ENCODE results near the gene LRRC8A. TPM values are rescaled to one million over a fixed set of nuclear protein-coding genes. Genes with fewer than 3 reads are reported as not detected.
"Not testable (repeated sequence)": the region's sequence is repeated elsewhere in the genome, so short reads cannot be mapped to it uniquely, and the experiment has no call there.

The LRRC8A gene
- total RNA-seq, 2 donors from 2014 or later: 16.3 to 20.9 TPM

DNA sequence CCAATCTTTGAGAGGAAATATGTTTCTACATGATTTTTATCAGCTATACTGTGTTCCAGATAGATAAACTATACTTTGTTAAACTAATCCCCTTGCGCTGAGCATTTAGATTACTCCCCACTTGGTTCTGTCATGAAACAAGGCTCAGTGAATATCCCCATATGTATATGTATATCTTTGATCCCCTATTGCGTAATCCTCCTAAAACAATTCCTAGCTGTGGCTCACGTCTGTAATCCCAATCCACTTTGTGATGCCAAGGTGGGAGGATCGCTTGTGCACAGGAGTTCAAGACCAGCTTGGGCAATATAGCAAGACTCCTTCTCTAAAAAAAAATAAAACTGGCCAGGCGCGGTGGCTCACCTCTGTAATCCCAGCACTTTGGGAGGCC lies 41.6 kb downstream of the LRRC8A start:
- Mint-ChIP-seq H3K36me3 (no peaks in the 10 kb centered on the region), H3K9me3 (no peaks in the 10 kb centered on the region), H3K27ac (no peak overlapping the region)
- DNase-seq (ENCODE audit: low spot score in 2 of 2): no peak
- ATAC-seq: no peak

DNA sequence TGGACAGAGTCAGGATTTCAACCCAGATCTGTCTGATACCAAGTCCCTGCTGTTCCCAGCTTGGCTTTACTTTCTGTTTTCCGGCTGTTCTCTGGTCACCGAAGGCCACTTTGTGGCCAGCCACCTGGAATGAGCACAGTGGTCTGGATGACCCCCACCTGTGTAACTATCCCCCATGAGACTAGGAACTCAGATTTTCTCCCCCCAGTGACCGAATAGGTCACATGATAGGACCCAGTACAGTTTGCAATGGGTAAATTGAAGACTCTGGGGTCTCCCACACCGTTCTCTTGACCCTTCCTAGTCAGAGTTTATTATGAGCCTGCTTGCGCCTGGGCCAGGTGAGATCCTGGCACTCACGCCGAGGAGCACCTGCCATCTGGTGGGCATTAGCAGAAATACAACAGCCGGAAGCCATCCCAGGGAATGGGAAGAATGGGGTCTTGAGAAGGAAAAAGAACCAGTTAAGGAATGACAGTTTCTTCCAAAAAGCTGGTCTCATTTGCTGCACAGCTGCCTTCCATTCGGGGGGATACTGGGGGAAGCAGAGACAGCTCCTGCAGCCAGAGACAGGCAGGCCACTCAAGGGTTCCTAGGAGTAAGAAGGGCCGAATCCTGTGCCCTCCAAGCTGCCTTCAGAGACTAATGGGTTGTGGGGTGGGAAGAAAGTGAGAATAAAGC lies 45.9 kb downstream of the LRRC8A start:
- DNase-seq (ENCODE audit: low spot score in 2 of 2) (peak; percentile 60 to 67), ATAC-seq (peak; percentile 77 to 94)
- Mint-ChIP-seq H3K36me3 (no peaks in the 10 kb centered on the region), H3K9me3 (no peaks in the 10 kb centered on the region), H3K27ac (no peak overlapping the region)

DNA sequence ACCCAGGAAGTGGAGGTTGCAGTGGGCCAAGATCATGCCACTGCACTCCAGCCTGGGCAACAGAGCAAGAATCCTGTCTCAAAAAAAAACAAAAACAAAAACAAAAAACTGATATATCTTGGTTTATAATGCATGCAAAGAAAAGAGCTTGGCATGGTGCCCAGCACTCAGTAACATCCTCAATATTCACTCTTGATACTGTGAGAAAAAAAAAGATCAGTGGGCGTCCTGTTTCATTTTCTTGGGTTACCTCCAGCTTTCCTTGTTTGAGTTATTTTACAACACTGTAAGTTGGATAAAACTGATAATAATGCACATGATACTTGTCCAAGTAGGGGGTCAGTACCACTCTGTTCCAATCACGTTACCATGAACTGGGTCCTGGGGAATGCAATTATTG lies 46.7 kb downstream of the LRRC8A start:
- H3K27ac Mint-ChIP-seq: no peak overlapping the region
- H3K9me3 Mint-ChIP-seq: no peaks in the 10 kb centered on the region
- DNase-seq (ENCODE audit: low spot score in 2 of 2) (no peak), ATAC-seq (no peak)
- H3K36me3 Mint-ChIP-seq: no peaks in the 10 kb centered on the region

DNA sequence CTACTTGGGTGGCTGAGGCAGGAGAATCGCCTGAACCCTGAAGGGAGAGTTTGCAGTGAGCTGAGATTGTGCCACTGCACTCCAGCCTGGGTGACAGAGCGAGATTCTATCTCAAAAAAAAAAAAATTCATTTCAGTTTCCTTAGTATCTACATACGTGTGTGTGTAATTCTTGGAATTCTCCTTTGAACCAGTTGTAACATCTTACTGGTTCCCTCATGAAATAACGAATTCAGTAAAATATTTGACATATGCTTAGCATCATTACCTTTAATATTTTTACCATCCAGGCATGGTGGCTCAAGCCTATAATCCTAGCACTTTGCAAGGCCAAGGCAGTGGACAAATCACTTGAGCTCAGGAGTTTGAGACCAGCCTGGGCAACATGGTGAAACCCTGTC lies 47.6 kb downstream of the LRRC8A start:
- H3K9me3 Mint-ChIP-seq: no peaks in the 10 kb centered on the region
- no peak for DNase-seq (ENCODE audit: low spot score in 2 of 2)
- no peaks in the 10 kb centered on the region for H3K36me3 Mint-ChIP-seq
- no peak for ATAC-seq
- no peak overlapping the region for H3K27ac Mint-ChIP-seq

DNA sequence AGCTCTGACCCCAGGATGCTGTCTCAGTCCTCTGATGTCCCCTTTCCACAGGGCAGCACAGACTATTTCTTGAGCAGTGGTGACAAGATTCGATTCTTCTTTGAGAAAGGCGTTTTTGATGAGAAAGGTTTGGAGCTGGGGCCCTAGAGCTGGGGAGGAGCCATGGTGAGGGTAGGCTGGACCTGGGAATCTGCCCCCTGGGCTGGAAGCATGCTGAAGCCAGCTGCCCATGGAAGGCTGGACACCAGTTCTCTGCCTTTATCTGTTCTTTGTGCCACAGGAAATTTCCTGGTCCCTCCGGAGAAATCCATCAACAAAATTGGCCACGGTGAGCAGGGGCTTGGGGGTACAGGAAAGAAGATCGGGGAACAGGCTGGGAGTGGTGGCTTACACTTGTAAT lies 51.8 kb downstream of the LRRC8A start:
- Mint-ChIP-seq H3K9me3 (no peaks in the 10 kb centered on the region), H3K36me3 (no peaks in the 10 kb centered on the region), H3K27ac (no peak overlapping the region)
- ATAC-seq (no peak), DNase-seq (ENCODE audit: low spot score in 2 of 2) (no peak)

DNA sequence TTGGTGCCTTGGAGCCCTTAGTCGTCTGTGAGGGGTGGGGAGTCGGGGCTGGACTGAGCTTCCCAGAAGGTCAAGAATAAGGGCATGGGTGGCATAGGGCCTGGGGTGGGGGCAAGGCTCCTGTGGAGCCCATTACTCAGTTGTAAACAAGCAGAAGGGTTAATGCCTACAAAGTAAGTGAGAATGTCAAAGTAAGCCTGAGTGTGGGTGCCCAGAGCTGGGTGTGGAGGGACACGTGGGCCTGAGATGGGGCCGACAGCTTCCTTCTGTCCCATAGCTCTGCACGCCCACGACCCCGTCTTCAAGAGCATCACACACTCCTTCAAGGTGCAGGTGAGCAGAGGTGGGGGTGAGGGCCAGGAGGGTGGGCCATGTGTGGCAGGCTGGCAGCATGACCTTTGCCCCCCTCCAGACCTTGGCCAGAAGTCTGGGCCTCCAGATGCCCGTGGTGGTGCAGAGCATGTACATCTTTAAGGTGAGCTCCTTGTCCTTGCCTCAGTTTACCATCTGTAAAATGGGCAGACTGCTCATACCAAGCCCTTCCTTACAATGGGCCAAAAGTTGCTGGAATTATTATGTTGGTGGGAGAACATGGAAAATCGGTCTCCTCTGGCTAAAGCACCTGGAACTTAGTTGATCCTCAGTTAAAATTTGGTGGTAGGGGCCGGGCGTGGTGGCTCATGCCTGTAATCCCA lies 54.4 kb downstream of the LRRC8A start:
- H3K27ac Mint-ChIP-seq: no peak overlapping the region
- H3K36me3 Mint-ChIP-seq: no peaks in the 10 kb centered on the region
- no peaks in the 10 kb centered on the region for H3K9me3 Mint-ChIP-seq
- DNase-seq (ENCODE audit: low spot score in 2 of 2) (no peak), ATAC-seq (no peak)

GRCh38 chr9:128937310-128938165 lies 55.6 kb downstream of the LRRC8A start:
- H3K36me3 Mint-ChIP-seq: no peaks in the 10 kb centered on the region
- no peak overlapping the region for H3K27ac Mint-ChIP-seq
- H3K9me3 Mint-ChIP-seq: no peaks in the 10 kb centered on the region
- DNase-seq (ENCODE audit: low spot score in 2 of 2) (no peak), ATAC-seq (no peak)

DNA sequence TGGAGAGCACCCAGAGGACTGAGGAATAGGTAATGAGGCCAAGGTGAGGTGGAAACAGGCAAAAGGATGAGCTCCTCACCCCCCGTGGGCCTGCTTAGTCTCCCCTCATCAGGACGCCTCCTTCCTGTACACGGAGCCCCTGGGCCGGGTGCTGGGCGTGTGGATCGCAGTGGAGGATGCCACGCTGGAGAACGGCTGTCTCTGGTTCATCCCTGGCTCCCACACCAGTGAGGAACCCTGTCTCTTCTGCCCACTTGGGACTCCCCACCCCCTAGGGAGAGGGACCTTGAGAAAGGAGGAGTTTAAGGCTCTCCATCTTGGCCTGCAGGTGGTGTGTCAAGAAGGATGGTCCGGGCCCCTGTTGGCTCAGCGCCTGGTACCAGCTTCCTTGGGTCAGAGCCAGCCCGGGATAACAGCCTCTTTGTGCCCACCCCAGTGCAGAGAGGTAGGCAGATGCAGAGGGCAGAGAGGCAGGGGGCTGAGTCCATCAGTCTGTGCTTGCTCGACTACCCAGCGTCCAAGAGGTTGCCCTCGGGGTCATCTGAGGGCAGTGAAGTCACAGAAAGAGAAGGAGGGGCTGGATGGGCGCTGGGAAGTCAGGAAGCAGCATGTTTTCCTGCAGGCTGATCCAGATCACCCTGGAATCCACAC lies 58.5 kb downstream of the LRRC8A start:
- DNase-seq (ENCODE audit: low spot score in 2 of 2) (no peak), ATAC-seq (peak in 1 of 2 donors; percentile 13)
- Mint-ChIP-seq H3K27ac (peak overlapping the region in 1 of 2 donors; percentile 81), H3K9me3 (no peaks in the 10 kb centered on the region), H3K36me3 (no peaks in the 10 kb centered on the region)

DNA sequence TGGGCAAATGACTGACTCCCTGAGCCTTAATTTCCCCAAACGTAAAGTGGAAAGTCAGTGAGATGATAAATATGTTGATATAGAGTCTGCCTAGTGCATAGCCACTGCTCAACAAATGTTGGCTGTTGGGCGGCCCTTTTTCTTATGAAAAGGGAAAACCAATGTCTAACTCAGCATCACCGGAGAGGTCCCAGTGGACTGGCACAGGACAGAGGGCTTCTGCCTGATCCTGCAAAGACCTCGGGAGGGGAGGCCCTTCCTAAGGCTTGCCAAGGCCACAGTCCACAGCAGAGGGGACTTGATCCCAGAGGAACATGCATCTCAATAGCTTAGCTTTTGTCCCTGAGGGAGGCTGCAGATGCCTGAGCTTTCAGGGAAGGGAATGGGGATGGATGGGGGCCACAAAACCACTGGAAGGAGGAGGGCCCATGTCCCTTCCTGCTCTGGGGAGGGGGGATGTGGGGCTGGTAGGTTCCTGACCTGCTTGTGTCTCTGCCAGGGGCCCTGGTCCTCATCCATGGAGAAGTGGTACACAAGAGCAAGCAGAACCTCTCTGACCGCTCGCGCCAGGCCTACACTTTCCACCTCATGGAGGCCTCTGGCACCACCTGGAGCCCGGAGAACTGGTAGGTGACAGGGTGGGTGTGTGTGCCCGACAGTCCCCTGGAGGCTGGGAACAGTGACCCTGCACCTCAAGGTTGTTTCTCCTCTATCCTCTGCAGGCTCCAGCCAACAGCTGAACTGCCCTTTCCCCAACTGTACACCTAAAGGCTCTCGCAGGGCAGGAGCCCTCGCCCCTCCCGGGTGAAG lies 59.2 kb downstream of the LRRC8A start:
- Mint-ChIP-seq H3K36me3 (peaks cover 5 to 7% of the 10 kb centered on the region in 2 donors), H3K27ac (peak overlapping the region; percentile 44 to 69), H3K9me3 (no peaks in the 10 kb centered on the region)
- no peak for DNase-seq (ENCODE audit: low spot score in 2 of 2)
- ATAC-seq: no peak

DNA sequence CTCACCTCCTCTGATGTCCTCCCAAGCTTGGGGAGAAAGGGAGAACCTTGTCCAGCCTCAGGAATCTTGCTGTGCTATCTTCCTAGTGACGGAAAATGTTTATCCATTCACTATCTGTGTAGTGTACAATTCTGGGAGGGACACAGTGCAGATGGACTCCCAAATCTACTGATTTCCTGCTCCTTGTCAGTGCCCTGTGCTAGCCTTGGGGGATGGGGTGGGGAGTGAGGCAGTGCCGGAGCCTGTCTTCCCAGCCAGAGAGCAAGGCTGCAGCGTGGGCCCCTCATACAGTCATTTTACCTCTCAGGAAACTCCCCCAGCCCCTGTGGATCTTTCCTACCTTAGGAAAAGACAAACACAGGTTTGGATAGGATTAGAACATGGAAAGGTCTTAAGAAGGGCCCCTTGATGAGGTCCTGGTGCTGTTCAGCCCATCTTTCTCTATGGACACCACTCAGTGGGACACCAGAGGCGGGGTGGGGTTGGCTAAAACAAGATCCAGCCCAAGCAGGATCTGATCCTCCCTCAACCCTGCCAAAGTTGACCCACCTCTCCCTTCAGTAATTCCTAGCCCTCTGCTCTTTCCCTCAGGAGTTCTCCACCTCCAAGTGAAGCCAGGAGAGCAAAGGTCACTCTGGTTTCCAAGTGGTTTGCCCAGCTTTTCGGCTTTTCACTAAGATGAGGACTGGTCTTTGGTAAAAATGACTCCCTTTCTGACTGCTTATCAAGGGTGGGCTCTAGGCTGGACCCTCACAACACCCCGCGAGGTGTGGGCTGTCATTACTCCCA lies 62.1 kb downstream of the LRRC8A start:
- Mint-ChIP-seq H3K27ac (peak overlapping the region in 1 of 2 donors; percentile 89), H3K36me3 (peaks cover 14 to 25% of the 10 kb centered on the region in 2 donors), H3K9me3 (no peaks in the 10 kb centered on the region)
- DNase-seq (ENCODE audit: low spot score in 2 of 2): no peak
- ATAC-seq: no peak

GRCh38 chr9:128944966-128945365 lies 63.0 kb downstream of the LRRC8A start:
- ATAC-seq; H3K27ac Mint-ChIP-seq; H3K9me3 Mint-ChIP-seq; DNase-seq (ENCODE audit: low spot score in 2 of 2): not testable (repeated sequence)
- H3K36me3 Mint-ChIP-seq: peaks cover 14 to 25% of the 10 kb centered on the region in 2 donors

DNA sequence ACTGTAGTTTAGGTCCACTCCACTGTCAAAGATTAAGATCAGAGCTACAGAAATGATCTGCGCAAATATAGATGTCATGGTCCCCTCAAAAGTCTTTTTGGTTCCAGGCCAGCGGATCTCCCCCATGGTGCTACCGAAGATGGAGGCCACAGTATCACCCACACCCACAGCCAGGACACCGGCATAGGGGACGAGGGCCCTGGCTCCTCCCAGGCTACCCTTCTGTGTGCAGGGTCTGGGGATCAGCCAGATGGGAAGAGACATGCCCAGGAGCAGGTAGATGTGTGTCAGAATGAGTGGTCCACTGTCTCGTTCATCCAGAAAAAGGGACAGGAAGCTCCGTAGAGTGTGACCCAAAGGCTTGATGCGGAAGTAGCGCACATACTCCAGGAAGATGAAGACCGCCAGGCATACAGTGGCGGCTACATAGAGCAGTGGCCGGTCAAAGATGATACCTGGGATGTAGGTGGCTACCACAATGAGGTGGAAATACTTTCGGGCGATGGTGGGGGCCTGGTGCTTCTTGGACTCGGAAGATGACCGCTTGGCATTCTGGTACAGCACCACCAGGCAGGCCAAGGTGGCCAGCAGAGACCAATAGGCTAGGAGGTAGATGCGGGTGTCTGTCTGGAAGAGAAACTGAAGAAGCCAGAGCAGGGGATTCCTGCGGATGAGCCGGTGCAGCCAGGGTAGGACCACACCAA lies 64.0 kb downstream of the LRRC8A start:
- H3K9me3 Mint-ChIP-seq: no peaks in the 10 kb centered on the region
- no peak for ATAC-seq
- peak overlapping the region; percentile 65 to 95 for H3K27ac Mint-ChIP-seq
- H3K36me3 Mint-ChIP-seq: peaks cover 14 to 25% of the 10 kb centered on the region in 2 donors
- DNase-seq (ENCODE audit: low spot score in 2 of 2): peak in 1 of 2 donors; percentile 53

GRCh38 chr9:128946571-128947276 lies 64.8 kb downstream of the LRRC8A start:
- ATAC-seq (peak; percentile 14 to 21), DNase-seq (ENCODE audit: low spot score in 2 of 2) (peak in 1 of 2 donors; percentile 23)
- H3K9me3 Mint-ChIP-seq: no peaks in the 10 kb centered on the region
- H3K36me3 Mint-ChIP-seq: peaks cover 14 to 25% of the 10 kb centered on the region in 2 donors
- peak overlapping the region; percentile 95 to 99 for H3K27ac Mint-ChIP-seq

DNA sequence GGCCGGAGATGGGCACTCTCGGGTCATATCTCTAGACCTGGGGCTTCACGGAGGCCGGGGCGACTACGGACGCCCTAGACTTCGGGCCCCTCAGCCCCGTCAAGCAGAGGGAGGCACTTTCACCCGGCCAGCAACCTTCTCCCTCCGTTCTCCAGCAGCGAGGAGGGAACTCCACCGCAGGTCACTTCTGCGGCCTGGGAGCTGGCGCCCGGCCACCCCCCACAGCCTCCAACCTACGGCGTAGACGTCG lies 65.3 kb downstream of the LRRC8A start:
- no peaks in the 10 kb centered on the region for H3K9me3 Mint-ChIP-seq
- H3K27ac Mint-ChIP-seq: peak overlapping the region; percentile 95 to 99
- no peak for DNase-seq (ENCODE audit: low spot score in 2 of 2)
- ATAC-seq: no peak
- H3K36me3 Mint-ChIP-seq: peaks cover 14 to 25% of the 10 kb centered on the region in 2 donors
